ENCODE data around the gene ADCY3. TPM values are rescaled to one million over a fixed set of nuclear protein-coding genes. Genes with fewer than 3 reads are reported as not detected.

The ADCY3 gene
- total and polyA plus RNA-seq, 12 donors: 5.3 to 50.8 (median 13.1) TPM

DNA sequence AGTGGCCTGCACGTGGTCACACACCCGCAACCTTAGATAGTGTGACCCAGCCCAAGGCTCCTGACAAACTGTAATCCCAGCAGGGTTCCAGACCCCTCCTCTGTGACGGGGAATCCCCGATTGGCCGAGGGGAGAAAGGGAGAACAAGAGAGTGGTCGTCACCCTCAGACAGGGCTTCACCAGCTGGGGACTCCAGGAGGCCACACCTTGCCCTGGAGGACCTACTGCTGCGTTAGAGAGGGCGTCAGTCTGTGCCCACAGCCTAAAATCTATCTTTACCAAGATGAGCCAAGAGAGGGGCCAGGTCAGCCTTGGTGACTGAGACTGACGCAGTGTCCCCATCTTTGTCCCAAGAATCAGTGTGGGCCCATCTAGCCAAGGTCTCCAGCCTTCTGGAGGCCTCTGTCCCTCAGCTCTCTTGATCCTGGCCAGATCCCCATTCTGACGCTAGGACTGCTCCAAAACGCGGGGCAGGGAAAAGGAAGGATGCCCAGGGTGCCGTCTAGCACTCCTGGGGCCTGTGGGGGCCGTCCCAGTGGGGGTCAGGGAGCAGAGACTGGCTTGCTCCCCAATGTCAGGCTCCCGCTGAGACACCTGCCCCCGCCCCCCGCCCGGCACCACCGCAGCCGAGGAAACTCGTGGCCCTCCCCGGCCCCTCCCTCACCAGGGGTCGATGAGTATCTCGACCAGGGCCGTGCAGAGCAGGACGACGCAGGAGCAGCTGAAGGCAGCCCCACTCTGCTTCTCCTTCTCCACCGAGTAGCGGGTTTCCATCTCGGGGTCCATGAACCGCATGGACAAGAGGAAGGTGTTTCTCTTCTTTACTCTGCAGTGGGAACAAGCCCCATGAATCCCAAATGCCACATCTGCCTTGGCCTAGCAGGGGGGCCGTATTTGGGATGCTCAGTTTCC lies 86.0 kb downstream of the ADCY3 start:
- no peaks in the 10 kb centered on the region for H3K9me3 ChIP-seq
- DNase-seq: no peak
- WGBS, 2 donors: 92 to 93% methylated on average over 32 of the region's 32 CpGs

DNA sequence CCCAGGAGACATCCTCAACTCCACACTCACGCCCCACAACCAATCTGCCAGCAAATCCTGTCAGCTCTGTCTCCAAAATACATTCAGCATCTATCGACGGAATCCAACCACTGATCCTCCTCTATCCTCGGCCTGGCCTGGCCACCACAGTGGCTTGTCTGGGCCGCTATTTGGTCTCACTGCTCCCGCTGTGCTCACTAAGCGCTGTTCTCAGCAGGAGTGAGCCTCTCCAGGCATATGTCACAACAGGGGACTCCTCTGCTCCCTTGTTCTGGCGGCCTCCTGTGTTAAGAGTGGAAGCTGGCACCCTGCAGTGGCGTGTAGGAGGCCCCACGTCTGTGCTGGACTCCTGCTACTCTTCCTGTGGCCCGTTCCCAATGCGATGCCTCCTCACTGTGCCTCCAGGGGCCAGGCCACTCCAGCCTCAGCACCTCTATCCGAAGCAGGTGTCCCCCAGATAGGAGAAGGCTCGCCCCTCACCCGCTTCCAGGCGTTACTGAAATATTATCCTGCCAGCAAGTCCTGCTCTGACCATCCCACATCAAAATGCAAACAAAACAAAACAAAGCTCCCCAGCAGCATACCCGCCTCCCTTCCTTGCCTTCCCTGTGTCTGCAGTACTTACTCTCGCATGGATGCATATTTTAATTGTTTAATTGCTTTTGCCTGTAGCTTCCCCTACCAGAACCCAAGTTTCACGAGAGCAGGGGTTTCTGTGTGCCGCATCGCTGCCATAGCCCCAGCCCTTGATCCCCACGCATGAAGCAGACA lies 86.9 kb downstream of the ADCY3 start:
- Histone ChIP-seq H3K27ac (no peak overlapping the region), H3K27me3 (no peaks in the 10 kb centered on the region), H3K4me3 (no peak overlapping the region), H3K36me3 (peaks cover 0 to 58% (median 0%) of the 10 kb centered on the region in 9 donors), H3K4me1 (peaks cover 0 to 7% (median under 1%) of the 10 kb centered on the region in 9 donors), H3K9me3 (no peaks in the 10 kb centered on the region)
- ATAC-seq (no peak), DNase-seq (no peak)
- TF ChIP-seq, protein P1, sequence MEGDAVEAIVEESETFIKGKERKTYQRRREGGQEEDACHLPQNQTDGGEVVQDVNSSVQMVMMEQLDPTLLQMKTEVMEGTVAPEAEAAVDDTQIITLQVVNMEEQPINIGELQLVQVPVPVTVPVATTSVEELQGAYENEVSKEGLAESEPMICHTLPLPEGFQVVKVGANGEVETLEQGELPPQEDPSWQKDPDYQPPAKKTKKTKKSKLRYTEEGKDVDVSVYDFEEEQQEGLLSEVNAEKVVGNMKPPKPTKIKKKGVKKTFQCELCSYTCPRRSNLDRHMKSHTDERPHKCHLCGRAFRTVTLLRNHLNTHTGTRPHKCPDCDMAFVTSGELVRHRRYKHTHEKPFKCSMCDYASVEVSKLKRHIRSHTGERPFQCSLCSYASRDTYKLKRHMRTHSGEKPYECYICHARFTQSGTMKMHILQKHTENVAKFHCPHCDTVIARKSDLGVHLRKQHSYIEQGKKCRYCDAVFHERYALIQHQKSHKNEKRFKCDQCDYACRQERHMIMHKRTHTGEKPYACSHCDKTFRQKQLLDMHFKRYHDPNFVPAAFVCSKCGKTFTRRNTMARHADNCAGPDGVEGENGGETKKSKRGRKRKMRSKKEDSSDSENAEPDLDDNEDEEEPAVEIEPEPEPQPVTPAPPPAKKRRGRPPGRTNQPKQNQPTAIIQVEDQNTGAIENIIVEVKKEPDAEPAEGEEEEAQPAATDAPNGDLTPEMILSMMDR (IDR thresholded peaks at IDR 0.05): no peak
- WGBS, 2 donors: 89% methylated on average over 22 of the region's 22 CpGs
- intact Hi-C loops (cut with DNase I): no loop called here

More for the DNA sequence above, 86.0 kb downstream of the ADCY3 start:
- Histone ChIP-seq H3K4me1 (peaks cover 0 to 5% (median 0%) of the 10 kb centered on the region in 9 donors), H3K36me3 (peaks cover 0 to 63% (median 0%) of the 10 kb centered on the region in 9 donors), H3K27me3 (no peaks in the 10 kb centered on the region), H3K27ac (no peak overlapping the region), H3K4me3 (no peak overlapping the region)
- TF ChIP-seq, protein P1 (IDR thresholded peaks at IDR 0.05): no peak
- intact Hi-C loops (cut with DNase I): no loop called here
- no peak for ATAC-seq

- Histone ChIP-seq H3K27ac (no peak overlapping the region), H3K27me3 (no peaks in the 10 kb centered on the region), H3K4me1 (peaks cover 0 to 13% (median 5%) of the 10 kb centered on the region in 9 donors), H3K9me3 (no peaks in the 10 kb centered on the region), H3K4me3 (no peak overlapping the region), H3K36me3 (peaks cover 0 to 56% (median 0%) of the 10 kb centered on the region in 9 donors)
- DNase-seq: no peak
- ATAC-seq: no peak
- TF ChIP-seq, protein P1 (IDR thresholded peaks at IDR 0.05): no peak
- WGBS, 2 donors: 76 to 81% methylated on average over 9 of the region's 9 CpGs
- intact Hi-C loops (cut with DNase I): no loop called here
Observed at GRCh38 chr2:24832521-24832920, 87.5 kb downstream of the ADCY3 start.

GRCh38 chr2:24832073-24832461 lies 88.0 kb downstream of the ADCY3 start:
- ATAC-seq: peak in 7 of 8 donors; percentile 19 to 78 (median 55)
- DNase-seq: peak in 1 of 2 donors; percentile 54

More at GRCh38 chr2:24832073-24832461, 88.0 kb downstream of the ADCY3 start:
- Histone ChIP-seq H3K27ac (no peak overlapping the region), H3K36me3 (peaks cover 0 to 53% (median 0%) of the 10 kb centered on the region in 9 donors), H3K9me3 (no peaks in the 10 kb centered on the region), H3K4me3 (no peak overlapping the region), H3K4me1 (peaks cover 4 to 17% (median 10%) of the 10 kb centered on the region in 9 donors), H3K27me3 (no peaks in the 10 kb centered on the region)
- whole genome bisulfite sequencing, 2 donors: 47 to 55% methylated on average over 11 to 14 of the region's 14 CpGs
- TF ChIP-seq, protein P1 (IDR thresholded peaks at IDR 0.05): no peak
- intact Hi-C loops (cut with DNase I): no loop called here

Measured in heart right ventricle (tissue), 16 donors.